Measurements from ENCODE around the gene NOL6. TPM values are rescaled to one million over a fixed set of nuclear protein-coding genes. Genes with fewer than 3 reads are reported as not detected.

The NOL6 gene
- total and polyA plus RNA-seq, 2 of the 8 experiments (the other 6 are each of a cell fraction or from before 2014, with no cell fraction given) = 44.0 to 55.0 TPM

DNA sequence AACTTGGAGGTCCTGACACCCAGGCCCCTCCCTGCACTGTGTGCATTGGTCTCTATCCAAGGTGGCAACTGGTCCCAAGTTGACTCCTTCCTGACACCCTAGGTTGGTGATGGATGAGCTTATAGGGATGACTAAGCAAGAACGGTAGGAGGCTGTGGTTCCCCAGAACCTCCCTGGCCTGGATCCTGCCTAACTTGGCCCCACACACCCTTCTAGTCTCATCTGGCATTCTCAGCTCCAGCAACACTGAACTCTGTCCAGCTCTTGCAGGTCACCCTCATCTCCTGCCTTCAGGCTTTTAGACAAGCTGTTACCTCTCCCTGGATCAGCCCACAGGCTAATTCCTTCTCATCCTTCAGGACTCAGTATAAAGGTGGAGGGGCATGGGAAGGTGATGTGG, 42.8 kb downstream of the NOL6 start:
- no peak overlapping the region for H2AK5ac ChIP-seq (ENCODE audit: low read depth, low read length)
- ChIA-PET CTCF (ENCODE audit: partially characterized antibody) (interaction anchor here (1.3 to 4.2 kb wide), 7 partner anchors 16 to 56 kb away, joined by 3 to 27 read pairs (median 7); partner anchors contain the start of gene AQP3), POLR2A (ENCODE audit: partially characterized antibody) (interaction anchor here (1.0 to 1.7 kb wide), 2 partner anchors 11 to 58 kb away, joined by 3 to 5 read pairs; no protein-coding TSS in a partner anchor)
- H4K20me1 ChIP-seq (replicated peaks in 1 of 2; ENCODE audit: control insufficient read depth in 1 of 2, insufficient read depth in 2 of 2, low read length in 2 of 2) = no peaks in the 10 kb centered on the region
- 0 out of 2 replicates have a peak overlapping the region, but pooled peaks have one; percentile 53 for H4K8ac ChIP-seq (ENCODE audit: extremely low read depth, insufficient read depth, low read length)
- H3K27ac ChIP-seq (ENCODE audit: low read depth, low read length) = no peak overlapping the region
- no peak overlapping the region for H3K23ac ChIP-seq (ENCODE audit: insufficient read length)
- H3K4me2 ChIP-seq (ENCODE audit: insufficient read depth in 1 of 2, low read depth in 2 of 2, low read length in 2 of 2) = no peak overlapping the region
- H3K23me2 ChIP-seq (ENCODE audit: low read depth, low read length) = no peaks in the 10 kb centered on the region; the same call in 1 of the 2 replicates
- H3K4me3 ChIP-seq (ENCODE audit: extremely low read depth in 1 of 4, insufficient read depth in 2 of 4, low read depth in 3 of 4, low read length in 4 of 4) = no peak overlapping the region
- H3K4me1 ChIP-seq (replicated peaks in 1 of 4; ENCODE audit: control insufficient read depth in 3 of 4, insufficient read depth in 4 of 4, low read length in 3 of 4) = peaks cover 0 to 2% (median 0%) of the 10 kb centered on the region in 4 experiments; a peak in 1 of 7 replicates
- H3K4ac ChIP-seq (replicated peaks; ENCODE audit: insufficient read length, low read depth, low read length) = no peak overlapping the region
- H3K9ac ChIP-seq (replicated peaks in 1 of 4; ENCODE audit: extremely low read depth in 1 of 4, low read depth in 3 of 4, low read length in 3 of 4) = no peak overlapping the region
- H2AFZ ChIP-seq (ENCODE audit: low read length) = no peak overlapping the region
- no peaks in the 10 kb centered on the region for H3K27me3 ChIP-seq (replicated peaks in 1 of 4; ENCODE audit: control insufficient read depth in 3 of 4, extremely low read depth in 1 of 4, insufficient read depth in 3 of 4, low read length in 3 of 4)
- no peak overlapping the region for H2BK120ac ChIP-seq (replicated peaks; ENCODE audit: low read depth, low read length)
- no peaks in the 10 kb centered on the region for H3K79me1 ChIP-seq (ENCODE audit: low read depth, low read length)
- H3K18ac ChIP-seq (ENCODE audit: extremely low read depth, low read length) = no peak overlapping the region
- no peaks in the 10 kb centered on the region for H3K9me3 ChIP-seq (ENCODE audit: insufficient read depth in 2 of 2, low read depth in 1 of 2, low read length in 1 of 2)
- DNase-seq (ENCODE audit: low read depth in 1 of 2, low spot score in 2 of 2) = no peak
- H4K91ac ChIP-seq (replicated peaks; ENCODE audit: insufficient read length, low read length) = no peak overlapping the region
- H2BK12ac ChIP-seq (ENCODE audit: low read depth, low read length) = no peak overlapping the region
- H3K79me2 ChIP-seq (ENCODE audit: control insufficient read depth in 1 of 2, insufficient read depth in 2 of 2, low read length in 2 of 2) = no peaks in the 10 kb centered on the region
- no peak overlapping the region for H3K14ac ChIP-seq (ENCODE audit: insufficient read length)
- H2BK15ac ChIP-seq (ENCODE audit: low read length) = no peak overlapping the region
- FAIRE-seq = no peak
- WGBS, 2 experiments (ENCODE audit: extremely low coverage in 1 of 2, insufficient coverage in 1 of 2, insufficient read length in 1 of 2, insufficient replicate concordance in 2 of 2, low coverage in 1 of 2, low lambda C conversion rate in 2 of 2, missing lambda C conversion rate in 1 of 2) = 70% methylated on average over 1 of the region's 1 CpG; no CpG with 5 or more reads in 1 of the 2 experiments
- no peak overlapping the region for H2BK5ac ChIP-seq (ENCODE audit: low read depth, low read length)
- no peak overlapping the region for H3K56ac ChIP-seq (replicated peaks; ENCODE audit: insufficient read length, low read depth, low read length)
- no peaks in the 10 kb centered on the region for H3K36me3 ChIP-seq (ENCODE audit: control insufficient read depth in 2 of 4, insufficient read depth in 4 of 4, low read length in 3 of 4)
- H4K5ac ChIP-seq (ENCODE audit: insufficient read length, low read depth, low read length) = no peak overlapping the region
- no peak overlapping the region for H2BK20ac ChIP-seq (ENCODE audit: low read length)
- TF ChIP-seq PHF8 (conservative IDR thresholded peaks at IDR 0.05; ENCODE audit: low read depth, low read length) (no peak), SIN3A (conservative IDR thresholded peaks at IDR 0.05 in 1 of 2, IDR thresholded peaks at IDR 0.05 in 1 of 2; ENCODE audit: low read depth in 1 of 2, low read length in 2 of 2) (no peak), EP300 (IDR thresholded peaks at IDR 0.05; ENCODE audit: borderline replicate concordance in 1 of 2, low read depth in 2 of 2, low read length in 2 of 2) (no peak), RNF2 (IDR thresholded peaks at IDR 0.05; ENCODE audit: borderline replicate concordance, low read depth, low read length, missing control alignments, poor library complexity, severe bottlenecking) (no peak), CTBP2 (IDR thresholded peaks at IDR 0.05; ENCODE audit: borderline replicate concordance, insufficient read depth, insufficient read length, low read length) (no peak), KDM5A (IDR thresholded peaks at IDR 0.05; ENCODE audit: low read length) (no peak), YY1 (IDR thresholded peaks at IDR 0.05; ENCODE audit: low read depth, low read length) (no peak), SIX5 (IDR thresholded peaks at IDR 0.05; ENCODE audit: low read depth, low read length) (no peak), SP2 (IDR thresholded peaks at IDR 0.05; ENCODE audit: low read length) (no peak)
- TF ChIP-seq, protein P1, sequence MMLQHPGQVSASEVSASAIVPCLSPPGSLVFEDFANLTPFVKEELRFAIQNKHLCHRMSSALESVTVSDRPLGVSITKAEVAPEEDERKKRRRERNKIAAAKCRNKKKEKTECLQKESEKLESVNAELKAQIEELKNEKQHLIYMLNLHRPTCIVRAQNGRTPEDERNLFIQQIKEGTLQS (IDR thresholded peaks at IDR 0.05; ENCODE audit: insufficient read depth, low read depth, low read length) = no peak
- TF ChIP-seq, protein P2, sequence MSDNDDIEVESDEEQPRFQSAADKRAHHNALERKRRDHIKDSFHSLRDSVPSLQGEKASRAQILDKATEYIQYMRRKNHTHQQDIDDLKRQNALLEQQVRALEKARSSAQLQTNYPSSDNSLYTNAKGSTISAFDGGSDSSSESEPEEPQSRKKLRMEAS (IDR thresholded peaks at IDR 0.05) = no peak
